ENCODE results near the gene PTCD1.
"Not testable (repeated sequence)": the region's sequence is repeated elsewhere in the genome, so short reads cannot be mapped to it uniquely, and the experiment has no call there.

PTCD1 gene

GRCh38 chr7:99390941-99391602, 47.5 kb downstream of the PTCD1 start:
- Histone ChIP-seq H3K4me1 (ENCODE audit: control insufficient read depth in 1 of 2, insufficient read depth in 2 of 2, low read length in 2 of 2) (peaks cover 15 to 18% of the 10 kb centered on the region in 2 donors), H3K27me3 (ENCODE audit: control insufficient read depth in 1 of 2, insufficient read depth in 2 of 2, low read length in 2 of 2) (no peaks in the 10 kb centered on the region), H3K27ac (ENCODE audit: low read depth, low read length) (no peak overlapping the region), H3K4me3 (ENCODE audit: low read depth in 1 of 2, low read length in 2 of 2) (no peak overlapping the region), H3K9me3 (ENCODE audit: control insufficient read depth in 1 of 2, low read length in 2 of 2) (no peaks in the 10 kb centered on the region), H3K36me3 (ENCODE audit: control insufficient read depth in 1 of 2, insufficient read depth in 2 of 2, low read length in 2 of 2) (peaks cover 49 to 77% of the 10 kb centered on the region in 2 donors), H3K9ac (ENCODE audit: low read depth in 1 of 2, low read length in 2 of 2) (no peak overlapping the region)

DNA sequence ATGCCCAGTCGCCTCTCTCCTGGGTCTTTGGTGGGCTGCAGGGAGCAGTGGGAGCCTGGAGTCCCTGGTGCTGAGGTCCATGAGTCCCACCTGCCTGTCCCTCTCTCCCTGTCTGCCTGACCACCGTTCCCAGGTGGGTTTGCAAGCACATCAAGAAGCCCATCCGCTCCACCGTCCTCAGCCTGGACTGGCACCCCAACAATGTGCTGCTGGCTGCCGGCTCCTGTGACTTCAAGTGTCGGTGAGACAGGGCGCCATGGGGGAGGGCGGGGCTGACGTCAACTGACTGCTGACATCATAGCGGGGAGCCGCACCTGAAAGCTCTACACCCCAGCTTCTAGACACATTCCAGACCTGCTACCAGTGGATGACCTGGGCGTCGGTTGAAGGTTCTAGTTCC, 48.8 kb downstream of the PTCD1 start:
- Histone ChIP-seq H3K4me1 (ENCODE audit: control insufficient read depth in 1 of 2, insufficient read depth in 2 of 2, low read length in 2 of 2) (peaks cover 15 to 18% of the 10 kb centered on the region in 2 donors), H3K27me3 (ENCODE audit: control insufficient read depth in 1 of 2, insufficient read depth in 2 of 2, low read length in 2 of 2) (no peaks in the 10 kb centered on the region), H3K9ac (ENCODE audit: low read depth in 1 of 2, low read length in 2 of 2) (no peak overlapping the region), H3K36me3 (ENCODE audit: control insufficient read depth in 1 of 2, insufficient read depth in 2 of 2, low read length in 2 of 2) (peaks cover 40 to 64% of the 10 kb centered on the region in 2 donors), H3K27ac (ENCODE audit: low read depth, low read length) (no peak overlapping the region), H3K9me3 (ENCODE audit: control insufficient read depth in 1 of 2, low read length in 2 of 2) (no peaks in the 10 kb centered on the region), H3K4me3 (ENCODE audit: low read depth in 1 of 2, low read length in 2 of 2) (no peak overlapping the region)

GRCh38 chr7:99387912-99388311, 50.7 kb downstream of the PTCD1 start:
- Histone ChIP-seq H3K27ac (ENCODE audit: low read depth, low read length) (no peak overlapping the region), H3K9me3 (ENCODE audit: control insufficient read depth in 1 of 2, low read length in 2 of 2) (no peaks in the 10 kb centered on the region), H3K9ac (ENCODE audit: low read depth in 1 of 2, low read length in 2 of 2) (no peak overlapping the region), H3K4me3 (ENCODE audit: low read depth in 1 of 2, low read length in 2 of 2) (no peak overlapping the region), H3K27me3 (ENCODE audit: control insufficient read depth in 1 of 2, insufficient read depth in 2 of 2, low read length in 2 of 2) (no peaks in the 10 kb centered on the region), H3K4me1 (ENCODE audit: control insufficient read depth in 1 of 2, insufficient read depth in 2 of 2, low read length in 2 of 2) (peaks cover 7 to 8% of the 10 kb centered on the region in 2 donors), H3K36me3 (ENCODE audit: control insufficient read depth in 1 of 2, insufficient read depth in 2 of 2, low read length in 2 of 2) (peaks cover 31 to 54% of the 10 kb centered on the region in 2 donors)

DNA sequence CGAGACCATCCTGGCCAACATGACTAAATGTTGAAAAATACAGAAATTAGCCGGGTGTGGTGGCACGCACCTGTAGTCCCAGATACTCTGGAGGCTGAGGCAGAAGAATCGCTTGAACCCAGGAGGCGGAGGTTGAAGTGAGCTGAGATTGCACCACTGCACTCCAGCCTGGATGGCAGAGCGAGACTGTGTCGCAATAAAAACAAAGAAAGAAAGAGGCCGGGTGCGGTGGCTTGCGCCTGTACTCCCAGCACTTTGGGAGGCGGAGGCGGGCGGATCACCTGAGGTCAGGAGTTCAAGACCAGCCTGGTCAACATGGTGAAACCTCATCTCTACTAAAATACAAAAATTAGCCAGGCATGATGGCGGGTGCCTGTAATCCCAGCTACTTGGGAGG, 51.4 kb downstream of the PTCD1 start:
- H3K27ac ChIP-seq (ENCODE audit: low read depth, low read length); H3K9ac ChIP-seq (ENCODE audit: low read depth in 1 of 2, low read length in 2 of 2); H3K9me3 ChIP-seq (ENCODE audit: control insufficient read depth in 1 of 2, low read length in 2 of 2); H3K4me3 ChIP-seq (ENCODE audit: low read depth in 1 of 2, low read length in 2 of 2); H3K27me3 ChIP-seq (ENCODE audit: control insufficient read depth in 1 of 2, insufficient read depth in 2 of 2, low read length in 2 of 2); H3K4me1 ChIP-seq (ENCODE audit: control insufficient read depth in 1 of 2, insufficient read depth in 2 of 2, low read length in 2 of 2): not testable (repeated sequence)
- H3K36me3 ChIP-seq (ENCODE audit: control insufficient read depth in 1 of 2, insufficient read depth in 2 of 2, low read length in 2 of 2): peaks cover 31 to 54% of the 10 kb centered on the region in 2 donors

DNA sequence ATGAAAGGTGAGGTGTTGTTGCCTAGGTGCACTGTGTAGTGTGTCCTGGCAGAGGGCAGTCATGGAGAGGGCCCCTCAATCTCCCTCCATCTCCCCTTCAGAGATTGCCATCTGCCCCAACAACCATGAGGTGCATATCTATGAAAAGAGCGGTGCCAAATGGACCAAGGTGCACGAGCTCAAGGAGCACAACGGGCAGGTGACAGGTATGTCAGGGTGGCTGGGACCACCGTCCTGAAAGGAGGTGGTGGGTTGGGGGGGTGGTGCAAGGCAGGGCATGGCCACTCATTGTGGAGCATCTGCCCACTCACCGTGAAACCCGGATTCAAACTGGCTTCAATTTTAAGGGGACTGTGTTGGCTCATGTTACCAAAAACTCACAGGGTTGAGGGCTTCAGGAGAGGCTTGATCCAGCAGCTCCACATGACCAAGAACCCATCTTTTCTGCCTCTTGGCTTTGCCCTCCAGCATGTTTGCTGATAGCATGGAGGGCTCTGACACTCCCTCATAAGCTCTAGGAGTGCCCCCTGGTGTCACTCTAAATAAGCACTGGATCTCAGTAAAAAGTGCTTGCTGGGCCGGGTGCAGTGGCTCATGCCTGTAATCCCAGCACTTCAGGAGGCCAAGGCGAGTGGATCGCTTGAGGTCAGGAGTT, 51.9 kb downstream of the PTCD1 start:
- no peak overlapping the region for H3K27ac ChIP-seq (ENCODE audit: low read depth, low read length)
- no peaks in the 10 kb centered on the region for H3K9me3 ChIP-seq (ENCODE audit: control insufficient read depth in 1 of 2, low read length in 2 of 2)
- H3K36me3 ChIP-seq (ENCODE audit: control insufficient read depth in 1 of 2, insufficient read depth in 2 of 2, low read length in 2 of 2): peaks cover 31 to 51% of the 10 kb centered on the region in 2 donors
- no peak overlapping the region for H3K9ac ChIP-seq (ENCODE audit: low read depth in 1 of 2, low read length in 2 of 2)
- H3K4me1 ChIP-seq (ENCODE audit: control insufficient read depth in 1 of 2, insufficient read depth in 2 of 2, low read length in 2 of 2): peaks cover under 1 to 3% of the 10 kb centered on the region in 2 donors
- no peaks in the 10 kb centered on the region for H3K27me3 ChIP-seq (ENCODE audit: control insufficient read depth in 1 of 2, insufficient read depth in 2 of 2, low read length in 2 of 2)
- H3K4me3 ChIP-seq (ENCODE audit: low read depth in 1 of 2, low read length in 2 of 2): no peak overlapping the region

DNA sequence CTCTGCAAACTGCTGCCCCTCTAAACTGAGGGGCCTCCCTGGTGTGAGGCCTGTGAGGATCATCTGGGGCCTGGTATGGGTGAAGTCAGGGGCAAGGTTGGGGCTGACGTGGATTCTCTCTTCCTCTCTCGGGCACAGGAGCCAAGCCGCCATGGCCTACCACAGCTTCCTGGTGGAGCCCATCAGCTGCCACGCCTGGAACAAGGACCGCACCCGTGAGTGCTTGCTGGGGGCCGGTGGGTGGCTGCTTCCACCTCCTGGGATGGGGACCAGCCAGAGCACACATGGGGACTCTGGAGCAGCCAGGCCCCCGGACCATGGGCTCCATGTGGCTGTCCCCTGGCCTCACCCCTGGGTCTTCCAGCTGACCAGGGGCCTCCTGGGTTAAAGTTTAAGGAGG, 53.0 kb downstream of the PTCD1 start:
- peaks cover 24 to 49% of the 10 kb centered on the region in 2 donors for H3K36me3 ChIP-seq (ENCODE audit: control insufficient read depth in 1 of 2, insufficient read depth in 2 of 2, low read length in 2 of 2)
- H3K9ac ChIP-seq (ENCODE audit: low read depth in 1 of 2, low read length in 2 of 2): no peak overlapping the region
- H3K4me3 ChIP-seq (ENCODE audit: low read depth in 1 of 2, low read length in 2 of 2): no peak overlapping the region
- peaks cover 10 to 14% of the 10 kb centered on the region in 2 donors for H3K4me1 ChIP-seq (ENCODE audit: control insufficient read depth in 1 of 2, insufficient read depth in 2 of 2, low read length in 2 of 2)
- no peak overlapping the region for H3K27ac ChIP-seq (ENCODE audit: low read depth, low read length)
- no peaks in the 10 kb centered on the region for H3K27me3 ChIP-seq (ENCODE audit: control insufficient read depth in 1 of 2, insufficient read depth in 2 of 2, low read length in 2 of 2)
- H3K9me3 ChIP-seq (ENCODE audit: control insufficient read depth in 1 of 2, low read length in 2 of 2): no peaks in the 10 kb centered on the region

- H3K27me3 ChIP-seq (ENCODE audit: control insufficient read depth in 1 of 2, insufficient read depth in 2 of 2, low read length in 2 of 2): no peaks in the 10 kb centered on the region
- H3K9me3 ChIP-seq (ENCODE audit: control insufficient read depth in 1 of 2, low read length in 2 of 2): no peaks in the 10 kb centered on the region
- peaks cover 18 to 40% of the 10 kb centered on the region in 2 donors for H3K36me3 ChIP-seq (ENCODE audit: control insufficient read depth in 1 of 2, insufficient read depth in 2 of 2, low read length in 2 of 2)
- H3K9ac ChIP-seq (ENCODE audit: low read depth in 1 of 2, low read length in 2 of 2): no peak overlapping the region
- H3K4me3 ChIP-seq (ENCODE audit: low read depth in 1 of 2, low read length in 2 of 2): no peak overlapping the region
- H3K27ac ChIP-seq (ENCODE audit: low read depth, low read length): no peak overlapping the region
- peaks cover 20 to 25% of the 10 kb centered on the region in 2 donors for H3K4me1 ChIP-seq (ENCODE audit: control insufficient read depth in 1 of 2, insufficient read depth in 2 of 2, low read length in 2 of 2)
These were observed 54.1 kb downstream of the PTCD1 start for GRCh38 chr7:99384523-99384922.

GRCh38 chr7:99383791-99384370, 54.7 kb downstream of the PTCD1 start:
- Histone ChIP-seq H3K4me1 (ENCODE audit: control insufficient read depth in 1 of 2, insufficient read depth in 2 of 2, low read length in 2 of 2) (peaks cover 27 to 31% of the 10 kb centered on the region in 2 donors), H3K36me3 (ENCODE audit: control insufficient read depth in 1 of 2, insufficient read depth in 2 of 2, low read length in 2 of 2) (peaks cover 18 to 37% of the 10 kb centered on the region in 2 donors), H3K4me3 (ENCODE audit: low read depth in 1 of 2, low read length in 2 of 2) (no peak overlapping the region), H3K9me3 (ENCODE audit: control insufficient read depth in 1 of 2, low read length in 2 of 2) (no peaks in the 10 kb centered on the region), H3K9ac (ENCODE audit: low read depth in 1 of 2, low read length in 2 of 2) (no peak overlapping the region), H3K27me3 (ENCODE audit: control insufficient read depth in 1 of 2, insufficient read depth in 2 of 2, low read length in 2 of 2) (no peaks in the 10 kb centered on the region), H3K27ac (ENCODE audit: low read depth, low read length) (no peak overlapping the region)

GRCh38 chr7:99383203-99383602, 55.4 kb downstream of the PTCD1 start:
- no peaks in the 10 kb centered on the region for H3K9me3 ChIP-seq (ENCODE audit: control insufficient read depth in 1 of 2, low read length in 2 of 2)
- H3K4me3 ChIP-seq (ENCODE audit: low read depth in 1 of 2, low read length in 2 of 2): no peak overlapping the region
- H3K9ac ChIP-seq (ENCODE audit: low read depth in 1 of 2, low read length in 2 of 2): no peak overlapping the region
- no peaks in the 10 kb centered on the region for H3K27me3 ChIP-seq (ENCODE audit: control insufficient read depth in 1 of 2, insufficient read depth in 2 of 2, low read length in 2 of 2)
- peaks cover 16 to 33% of the 10 kb centered on the region in 2 donors for H3K36me3 ChIP-seq (ENCODE audit: control insufficient read depth in 1 of 2, insufficient read depth in 2 of 2, low read length in 2 of 2)
- no peak overlapping the region for H3K27ac ChIP-seq (ENCODE audit: low read depth, low read length)
- peaks cover 27 to 31% of the 10 kb centered on the region in 2 donors for H3K4me1 ChIP-seq (ENCODE audit: control insufficient read depth in 1 of 2, insufficient read depth in 2 of 2, low read length in 2 of 2)

DNA sequence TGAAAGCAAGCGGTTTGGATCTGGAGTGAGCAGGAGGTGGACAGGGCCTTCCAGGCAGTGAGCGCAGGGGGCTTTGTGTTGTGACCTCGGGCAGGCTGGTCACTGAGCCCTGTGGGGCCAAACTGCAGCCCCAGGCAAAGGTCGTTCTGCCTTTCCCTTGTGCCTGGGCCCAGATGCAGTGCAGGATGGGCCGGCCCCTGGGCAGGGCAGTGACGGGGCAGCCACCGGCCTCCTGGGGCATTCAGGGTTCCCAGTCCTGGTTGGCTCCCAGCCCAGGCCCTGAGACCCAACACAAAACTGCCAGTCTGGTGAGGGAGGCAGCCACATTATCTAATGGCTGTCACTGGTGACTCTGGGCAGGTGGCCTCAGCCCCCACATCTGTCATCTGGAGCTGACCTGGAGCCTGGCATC, 56.9 kb downstream of the PTCD1 start:
- Histone ChIP-seq H3K27ac (ENCODE audit: low read depth, low read length) (no peak overlapping the region), H3K9ac (ENCODE audit: low read depth in 1 of 2, low read length in 2 of 2) (no peak overlapping the region), H3K27me3 (ENCODE audit: control insufficient read depth in 1 of 2, insufficient read depth in 2 of 2, low read length in 2 of 2) (no peaks in the 10 kb centered on the region), H3K36me3 (ENCODE audit: control insufficient read depth in 1 of 2, insufficient read depth in 2 of 2, low read length in 2 of 2) (peaks cover 6 to 19% of the 10 kb centered on the region in 2 donors), H3K4me1 (ENCODE audit: control insufficient read depth in 1 of 2, insufficient read depth in 2 of 2, low read length in 2 of 2) (peaks cover 30 to 31% of the 10 kb centered on the region in 2 donors), H3K4me3 (ENCODE audit: low read depth in 1 of 2, low read length in 2 of 2) (peak overlapping the region; percentile 4 to 32), H3K9me3 (ENCODE audit: control insufficient read depth in 1 of 2, low read length in 2 of 2) (no peaks in the 10 kb centered on the region)

Measured in duodenal mucosa (tissue), 2 donors.